GM23248 (cell line): ENCODE data around the gene GORASP1. TPM values are rescaled to one million over a fixed set of nuclear protein-coding genes. Genes with fewer than 3 reads are reported as not detected.
A peak's percentile ranks its signal among the peaks of the same experiment; 100 is the strongest.

Experiments used
- DNase-seq: peaks from one replicate; pipeline ENCODE4 v3.0.0-alpha.2; 2015
- H2AFZ ChIP-seq: fragments of 200-600 bp; sonication (generic); 2 replicates; pipeline ENCODE4 v1.6.1; 2016; ENCODE audit warnings: antibody characterized with exemption
- H3F3A ChIP-seq: fragments of 200-600 bp; sonication (generic); 2 replicates; pipeline ENCODE4 v1.6.1; 2016; ENCODE audit warnings: mild to moderate bottlenecking, antibody characterized with exemption, mixed run types; ENCODE audit not compliant: insufficient read depth
- H3K27ac ChIP-seq: fragments of 200-600 bp; sonication (generic); 2 replicates; pipeline ENCODE4 v1.5.1; 2016; ENCODE audit warnings: mild to moderate bottlenecking
- H3K27me3 ChIP-seq: fragments of 200-600 bp; sonication (generic); replicated peaks from 2 replicates; pipeline ENCODE4 v1.6.1; 2016; ENCODE audit warnings: mild to moderate bottlenecking; ENCODE audit not compliant: insufficient read depth
- H3K36me3 ChIP-seq: fragments of 200-600 bp; sonication (generic); 2 replicates; pipeline ENCODE4 v1.6.1; 2016; ENCODE audit warnings: low read depth, mild to moderate bottlenecking
- H3K4me1 ChIP-seq: fragments of 200-600 bp; sonication (generic); 2 replicates; pipeline ENCODE4 v1.6.1; 2016; ENCODE audit warnings: mild to moderate bottlenecking; ENCODE audit not compliant: insufficient read depth
- H3K4me2 ChIP-seq: fragments of 200-600 bp; sonication (generic); one replicate; pipeline ENCODE4 v1.6.1; 2016; ENCODE audit warnings: mild to moderate bottlenecking; ENCODE audit not compliant: unreplicated experiment
- H3K4me3 ChIP-seq: fragments of 200-600 bp; sonication (generic); 2 replicates; pipeline ENCODE4 v1.5.1; 2016; ENCODE audit warnings: mild to moderate bottlenecking
- H3K79me2 ChIP-seq: fragments of 200-600 bp; sonication (generic); 2 replicates; pipeline ENCODE4 v1.6.1; 2016; ENCODE audit warnings: mild to moderate bottlenecking; ENCODE audit not compliant: insufficient read depth
- H3K9ac ChIP-seq: fragments of 200-600 bp; sonication (generic); 2 replicates; pipeline ENCODE4 v1.6.1; 2016; ENCODE audit warnings: mild to moderate bottlenecking
- H3K9me2 ChIP-seq: fragments of 200-600 bp; sonication (generic); 2 replicates; pipeline ENCODE4 v1.6.1; 2016; ENCODE audit warnings: mixed run types, mild to moderate bottlenecking, moderate library complexity; ENCODE audit not compliant: insufficient read depth
- H3K9me3 ChIP-seq: fragments of 200-600 bp; sonication (generic); one replicate; pipeline ENCODE4 v1.6.1; 2017; ENCODE audit warnings: low read depth
- H4K20me1 ChIP-seq: fragments of 200-600 bp; sonication (generic); 2 replicates; pipeline ENCODE4 v1.6.0; 2016; ENCODE audit not compliant: insufficient read depth
- EZH2 ChIP-seq: fragments of 200-600 bp; sonication (generic); IDR thresholded peaks from 2 replicates; pipeline ENCODE4 v1.6.1; 2018; ENCODE audit warnings: antibody characterized with exemption, mild to moderate bottlenecking; ENCODE audit not compliant: insufficient read depth, poor library complexity, severe bottlenecking
- EZH2phosphoT487 ChIP-seq: fragments of 200-600 bp; sonication (generic); IDR thresholded peaks from 2 replicates; pipeline ENCODE4 v1.6.1; 2018; ENCODE audit warnings: antibody characterized with exemption, moderate library complexity, mild to moderate bottlenecking, low read depth; ENCODE audit not compliant: insufficient read depth
- WGBS, 2 experiments: methylation state at CpG; one replicate each; pipeline ENCODE4 v1.1.6; 2015 to 2017; ENCODE audit warnings: low lambda C conversion rate in 2 of 2, low coverage in 1 of 2; ENCODE audit errors: missing lambda C conversion rate in 2 of 2; 5-methylcytosine and 5-hydroxymethylcytosine counted together
- in situ Hi-C: fragments of 300-500 bp; cut with MboI; formaldehyde crosslinking; loops from 2 replicates; pipeline ENCODE4 v1.15.0; 2020
- polyA plus RNA-seq: library from polyadenylated mRNA; unstranded; fragments of >200 nt; fragmentation: Nextera tagmentation; extraction: Ambion mirVana; gene quantifications from 2 replicates; pipeline ENCODE4 v1.2.1, GENCODE V29; 2016
- total RNA-seq: library from RNA; depleted of rRNA; stranded (reverse); fragments of >200 nt; shearing (Covaris generic); gene quantifications from 2 replicates; pipeline ENCODE4 v1.2.3, GENCODE V29; 2014

The GORASP1 gene
- total and polyA plus RNA-seq, 2 experiments from 2014 or later: 33.1 to 63.8 TPM

- H4K20me1 ChIP-seq: no peaks in the 10 kb centered on the region; the same call in none of the 2 replicates
- no peak overlapping the region for H3K4me2 ChIP-seq
- H3K4me1 ChIP-seq: peaks cover 61% of the 10 kb centered on the region
- no peaks in the 10 kb centered on the region for H3K9me3 ChIP-seq
- in situ Hi-C loops: no loop called here
- no peak overlapping the region for H2AFZ ChIP-seq
- H3K27ac ChIP-seq: no peak overlapping the region
- no peak overlapping the region for H3K4me3 ChIP-seq
- no peaks in the 10 kb centered on the region for H3K27me3 ChIP-seq
- no peak for DNase-seq
- H3K36me3 ChIP-seq: peaks cover 33% of the 10 kb centered on the region
- TF ChIP-seq EZH2phosphoT487 (no peak), EZH2 (no peak)
- peaks cover 96% of the 10 kb centered on the region for H3K79me2 ChIP-seq
- H3K9me2 ChIP-seq: no peaks in the 10 kb centered on the region
- 94 to 96% methylated on average over 21 to 23 of the region's 23 CpGs for WGBS, 2 experiments
- H3F3A ChIP-seq: peaks cover 52% of the 10 kb centered on the region
- H3K9ac ChIP-seq: no peak overlapping the region
Measured at GRCh38 chr3:39144748-39145380, 37.4 kb upstream of the GORASP1 start.

- H3K4me1 ChIP-seq: peaks cover 55% of the 10 kb centered on the region
- peaks cover 52% of the 10 kb centered on the region for H3F3A ChIP-seq
- H3K9me3 ChIP-seq: no peaks in the 10 kb centered on the region
- in situ Hi-C loops: no loop called here
- no peak overlapping the region for H3K4me2 ChIP-seq
- no peaks in the 10 kb centered on the region for H3K27me3 ChIP-seq
- no peak for TF ChIP-seq EZH2phosphoT487
- no peak for TF ChIP-seq EZH2
- H2AFZ ChIP-seq: no peak overlapping the region
- DNase-seq: no peak
- 83 to 89% methylated on average over 20 of the region's 20 CpGs for WGBS, 2 experiments
- no peak overlapping the region for H3K9ac ChIP-seq
- H3K9me2 ChIP-seq: no peaks in the 10 kb centered on the region
- H3K36me3 ChIP-seq: peaks cover 33% of the 10 kb centered on the region
- H3K4me3 ChIP-seq: no peak overlapping the region
- no peak overlapping the region for H3K27ac ChIP-seq
- peaks cover 90% of the 10 kb centered on the region for H3K79me2 ChIP-seq
- H4K20me1 ChIP-seq: no peaks in the 10 kb centered on the region; the same call in none of the 2 replicates
Measured at GRCh38 chr3:39144095-39144747, 36.8 kb upstream of the GORASP1 start.

- Histone ChIP-seq H3K27ac (no peak overlapping the region), H3K4me2 (no peak overlapping the region), H3K36me3 (peaks cover 33% of the 10 kb centered on the region), H3K9ac (no peak overlapping the region), H3K9me3 (no peaks in the 10 kb centered on the region), H3K4me3 (no peak overlapping the region), H2AFZ (no peak overlapping the region), H3K79me2 (peaks cover 80% of the 10 kb centered on the region), H3K4me1 (peaks cover 45% of the 10 kb centered on the region), H3K9me2 (no peaks in the 10 kb centered on the region), H4K20me1 (no peaks in the 10 kb centered on the region; the same call in none of the 2 replicates), H3K27me3 (no peaks in the 10 kb centered on the region), H3F3A (peaks cover 43% of the 10 kb centered on the region)
- TF ChIP-seq EZH2phosphoT487: no peak
- no peak for TF ChIP-seq EZH2
- WGBS, 2 experiments: 60 to 72% methylated on average over 13 to 14 of the region's 14 CpGs
- in situ Hi-C loops: no loop called here
- DNase-seq: peak; percentile 36
Measured at GRCh38 chr3:39143051-39143885, 35.8 kb upstream of the GORASP1 start.

- peaks cover 69% of the 10 kb centered on the region for H3K79me2 ChIP-seq
- DNase-seq: no peak
- H3K9me2 ChIP-seq: no peaks in the 10 kb centered on the region
- in situ Hi-C loops: no loop called here
- H3K27me3 ChIP-seq: no peaks in the 10 kb centered on the region
- no peak overlapping the region for H2AFZ ChIP-seq
- H3K27ac ChIP-seq: no peak overlapping the region
- no peak for TF ChIP-seq EZH2phosphoT487
- TF ChIP-seq EZH2: no peak
- no peaks in the 10 kb centered on the region for H3K9me3 ChIP-seq
- H4K20me1 ChIP-seq: no peaks in the 10 kb centered on the region; the same call in none of the 2 replicates
- peaks cover 33% of the 10 kb centered on the region for H3K4me1 ChIP-seq
- H3F3A ChIP-seq: peaks cover 33% of the 10 kb centered on the region
- no peak overlapping the region for H3K9ac ChIP-seq
- 57 to 58% methylated on average over 5 of the region's 5 CpGs for WGBS, 2 experiments
- no peak overlapping the region for H3K4me3 ChIP-seq
- no peak overlapping the region for H3K4me2 ChIP-seq
- H3K36me3 ChIP-seq: peaks cover 33% of the 10 kb centered on the region
Measured at GRCh38 chr3:39142067-39142466, 34.6 kb upstream of the GORASP1 start.
